GM18519 (cell line): Measurements from ENCODE around the gene C3orf20.
"Not testable (repeated sequence)": the region's sequence is repeated elsewhere in the genome, so short reads cannot be mapped to it uniquely, and the experiment has no call there.

ENCODE experiments used
- ATAC-seq: cut with Tn5 transposase; IDR thresholded peaks from one replicate; pipeline ENCODE4 v1.9.1; 2021; ENCODE audit warnings: mild to moderate bottlenecking, moderate library complexity; ENCODE audit not compliant: unreplicated experiment, low FRiP score

Gene C3orf20

GRCh38 chr3:14750650-14751049, 75.7 kb downstream of the C3orf20 start:
- ATAC-seq: no peak

- ATAC-seq: not testable (repeated sequence)
Observed at GRCh38 chr3:14752979-14753378, 78.0 kb downstream of the C3orf20 start.

GRCh38 chr3:14757153-14757700, 82.3 kb downstream of the C3orf20 start:
- no peak for ATAC-seq

GRCh38 chr3:14758297-14758696, 83.4 kb downstream of the C3orf20 start:
- ATAC-seq: no peak

- no peak for ATAC-seq
Observed at GRCh38 chr3:14758959-14759358, 84.0 kb downstream of the C3orf20 start.

- ATAC-seq: no peak
Observed at GRCh38 chr3:14760185-14760584, 85.2 kb downstream of the C3orf20 start.

GRCh38 chr3:14761121-14761672, 86.3 kb downstream of the C3orf20 start:
- ATAC-seq: no peak

GRCh38 chr3:14761866-14762265, 86.9 kb downstream of the C3orf20 start:
- ATAC-seq: no peak

- no peak for ATAC-seq
Observed at GRCh38 chr3:14762701-14763100, 87.8 kb downstream of the C3orf20 start.

GRCh38 chr3:14764331-14765059, 89.6 kb downstream of the C3orf20 start:
- ATAC-seq: no peak

GRCh38 chr3:14765060-14765400, 90.1 kb downstream of the C3orf20 start:
- no peak for ATAC-seq

GRCh38 chr3:14765576-14766427, 90.9 kb downstream of the C3orf20 start:
- no peak for ATAC-seq

GRCh38 chr3:14766428-14767244, 91.7 kb downstream of the C3orf20 start:
- no peak for ATAC-seq

- no peak for ATAC-seq
Observed at GRCh38 chr3:14767245-14768051, 92.5 kb downstream of the C3orf20 start.

- ATAC-seq: no peak
Observed at GRCh38 chr3:14768182-14768790, 93.3 kb downstream of the C3orf20 start.

- ATAC-seq: no peak
Observed at GRCh38 chr3:14768881-14769280, 93.9 kb downstream of the C3orf20 start.

- ATAC-seq: no peak
Observed at GRCh38 chr3:14769544-14770325, 94.8 kb downstream of the C3orf20 start.

- ATAC-seq: no peak
Observed at GRCh38 chr3:14770591-14770990, 95.7 kb downstream of the C3orf20 start.
